Gastrocnemius medialis (tissue), 4 donors: ENCODE measurements around the gene ZBTB7A. TPM values are rescaled to one million over a fixed set of nuclear protein-coding genes. Genes with fewer than 3 reads are reported as not detected.
A peak's percentile ranks its signal among the peaks of the same experiment; 100 is the strongest.

ENCODE experiments used
- ATAC-seq, 2 donors: fragments of 150-250 bp; one replicate each; pipeline ENCODE4 v1.9.1; 2016
- DNase-seq, 2 donors: peaks; one replicate each; pipeline ENCODE4 v3.0.0-alpha.2; 2019
- H3K27ac ChIP-seq, 4 donors: fragments of 200-600 bp; sonication (generic); 1 replicate in 1 of 4; 2 replicates in 3 of 4; pipeline ENCODE4 v1.5.1; 2016 to 2018; ENCODE audit warnings: mild to moderate bottlenecking in 2 of 4, moderate library complexity in 1 of 4
- H3K27me3 ChIP-seq, 3 donors: fragments of 200-600 bp; sonication (generic) in 2 of 3; 1 replicate in 1 of 3; 2 replicates in 2 of 3; pipeline versions ENCODE4 v1.5.1 to v1.6.0; 2016 to 2019; ENCODE audit warnings: mild to moderate bottlenecking in 1 of 3, moderate library complexity in 1 of 3
- H3K36me3 ChIP-seq, 2 donors: fragments of 200-600 bp; sonication (generic) in 1 of 2; one replicate each; pipeline ENCODE4 v1.5.1; 2017 to 2018
- H3K4me1 ChIP-seq, 2 donors: fragments of 200-600 bp; sonication (generic) in 1 of 2; one replicate each; pipeline ENCODE4 v1.5.1; 2016 to 2017; ENCODE audit warnings: mild to moderate bottlenecking in 2 of 2
- H3K4me3 ChIP-seq, 4 donors: fragments of 200-600 bp; sonication (generic) in 3 of 4; 1 replicate in 1 of 4; 2 replicates in 3 of 4; pipeline ENCODE4 v1.5.1; 2016 to 2019; ENCODE audit warnings: mild to moderate bottlenecking in 2 of 4
- H3K9me3 ChIP-seq, 3 donors: fragments of 200-600 bp; sonication (generic) in 2 of 3; 1 replicate in 1 of 3; 2 replicates in 2 of 3; pipeline ENCODE4 v1.5.1; 2016 to 2019
- CTCF ChIP-seq, 5 experiments: fragments of 450-650 bp in 3 of 5; fragments of 200-600 bp in 2 of 5; sonication (generic) in 2 of 5; IDR thresholded peaks in 4 of 5; conservative IDR thresholded peaks in 1 of 5; 1 replicate in 4 of 5; 2 replicates in 1 of 5; pipeline ENCODE4 v1.5.1; 2016 to 2019; ENCODE audit warnings: antibody characterized with exemption in 5 of 5, mild to moderate bottlenecking in 3 of 5, moderate library complexity in 3 of 5
- POLR2A ChIP-seq, 2 donors: fragments of 450-650 bp; IDR thresholded peaks; one replicate each; pipeline ENCODE4 v1.6.1; 2017; ENCODE audit warnings: antibody characterized with exemption in 2 of 2, mild to moderate bottlenecking in 2 of 2, moderate library complexity in 2 of 2
- in situ Hi-C, 4 donors: fragments of 200-750 bp; cut with MboI; loops; one replicate each; pipeline versions ENCODE4 v1.15.0 to v1.8.0; 2017; ENCODE audit warnings: low sequenced_read_pairs in 4 of 4
- intact Hi-C: fragments of 100-400 bp; cut with DNase I; formaldehyde crosslinking; loops from one replicate; pipeline ENCODE4 v1.15.1; 2023; ENCODE audit warnings: low total_unique reads
- total RNA-seq, 4 donors: library from RNA; depleted of rRNA; stranded (reverse); fragments of >200 nt; gene quantifications; one replicate each; pipeline versions ENCODE4 v1.1.0 to v1.2.3, GENCODE V29; 2016

ZBTB7A gene
- total RNA-seq, 4 donors from 2014 or later = 50.0 to 104 (median 91.9) TPM

GRCh38 chr19:4042731-4043082, 24.0 kb downstream of the ZBTB7A start:
- H3K27me3 ChIP-seq = no peaks in the 10 kb centered on the region
- in situ Hi-C loops = no loop called here
- H3K4me3 ChIP-seq = no peak overlapping the region
- DNase-seq (no peak), ATAC-seq (no peak)
- no peak for TF ChIP-seq CTCF (IDR thresholded peaks at IDR 0.05 in 4 of 5, conservative IDR thresholded peaks at IDR 0.05 in 1 of 5)
- no peak for TF ChIP-seq POLR2A (IDR thresholded peaks at IDR 0.05)
- intact Hi-C loops = no loop called here
- H3K27ac ChIP-seq = peak overlapping the region in 2 of 4 donors; percentile 10 to 43
- H3K36me3 ChIP-seq = peaks cover 0 to 13% of the 10 kb centered on the region in 2 donors
- H3K4me1 ChIP-seq = no peaks in the 10 kb centered on the region
- H3K9me3 ChIP-seq = no peaks in the 10 kb centered on the region

- Histone ChIP-seq H3K27me3 (no peaks in the 10 kb centered on the region), H3K36me3 (peaks cover 0 to 14% of the 10 kb centered on the region in 2 donors), H3K27ac (peak overlapping the region in 2 of 4 donors; percentile 10 to 43), H3K9me3 (no peaks in the 10 kb centered on the region), H3K4me1 (no peaks in the 10 kb centered on the region), H3K4me3 (no peak overlapping the region)
- intact Hi-C loops = no loop called here
- in situ Hi-C loops = no loop called here
- DNase-seq = no peak
- no peak for ATAC-seq
- TF ChIP-seq POLR2A (IDR thresholded peaks at IDR 0.05) (no peak), CTCF (IDR thresholded peaks at IDR 0.05 in 4 of 5, conservative IDR thresholded peaks at IDR 0.05 in 1 of 5) (no peak)
These were observed 24.5 kb downstream of the ZBTB7A start for GRCh38 chr19:4042064-4042730.

GRCh38 chr19:4038661-4039423, 27.9 kb downstream of the ZBTB7A start:
- TF ChIP-seq POLR2A (IDR thresholded peaks at IDR 0.05) (no peak), CTCF (IDR thresholded peaks at IDR 0.05 in 4 of 5, conservative IDR thresholded peaks at IDR 0.05 in 1 of 5) (no peak)
- in situ Hi-C loops (no loop called here), intact Hi-C loops (no loop called here)
- Histone ChIP-seq H3K9me3 (no peaks in the 10 kb centered on the region), H3K27me3 (no peaks in the 10 kb centered on the region), H3K36me3 (peaks cover 0 to 20% of the 10 kb centered on the region in 2 donors), H3K4me3 (no peak overlapping the region), H3K27ac (no peak overlapping the region), H3K4me1 (no peaks in the 10 kb centered on the region)
- DNase-seq = no peak
- no peak for ATAC-seq

GRCh38 chr19:4038057-4038456, 28.6 kb downstream of the ZBTB7A start:
- peaks cover 0 to 26% of the 10 kb centered on the region in 2 donors for H3K36me3 ChIP-seq
- TF ChIP-seq POLR2A (IDR thresholded peaks at IDR 0.05) = no peak
- TF ChIP-seq CTCF (IDR thresholded peaks at IDR 0.05 in 4 of 5, conservative IDR thresholded peaks at IDR 0.05 in 1 of 5) = no peak

More at GRCh38 chr19:4038057-4038456, 28.6 kb downstream of the ZBTB7A start:
- no peaks in the 10 kb centered on the region for H3K4me1 ChIP-seq
- H3K4me3 ChIP-seq = no peak overlapping the region
- in situ Hi-C loops (no loop called here), intact Hi-C loops (no loop called here)
- no peaks in the 10 kb centered on the region for H3K9me3 ChIP-seq
- no peak for DNase-seq
- no peak overlapping the region for H3K27ac ChIP-seq
- no peaks in the 10 kb centered on the region for H3K27me3 ChIP-seq
- no peak for ATAC-seq
